HepG2 (cell line): ENCODE measurements around the gene ANAPC5. TPM values are rescaled to one million over a fixed set of nuclear protein-coding genes. Genes with fewer than 3 reads are reported as not detected.

Experiments used
- FOSL1 ChIP-seq: sonication (generic); formaldehyde crosslinking; IDR thresholded peaks from 2 replicates; pipeline ENCODE4 v1.9.0; 2021; ENCODE audit warnings: missing genetic modification reagents, borderline replicate concordance
- IKZF4 ChIP-seq: sonication (generic); formaldehyde crosslinking; IDR thresholded peaks from 2 replicates; pipeline ENCODE4 v1.5.1; 2020; ENCODE audit warnings: borderline replicate concordance, mild to moderate bottlenecking, low read depth, missing genetic modification reagents; ENCODE audit errors: not compliant biosample characterization
- MZF1 ChIP-seq: sonication (generic); formaldehyde crosslinking; IDR thresholded peaks from 2 replicates; pipeline ENCODE4 v1.8.1; 2023; ENCODE audit warnings: mild to moderate bottlenecking, missing genetic modification reagents, borderline replicate concordance
- NAIF1 ChIP-seq: sonication (generic); formaldehyde crosslinking; IDR thresholded peaks from 2 replicates; pipeline ENCODE4 v1.5.0; 2020; ENCODE audit warnings: mild to moderate bottlenecking, missing genetic modification reagents, borderline replicate concordance
- RBFOX2 ChIP-seq: fragments of 200-400 bp; formaldehyde crosslinking; IDR thresholded peaks from 2 replicates; pipeline ENCODE4 v1.6.1; 2017; ENCODE audit warnings: low read depth, mild to moderate bottlenecking, low read length
- STAT6 ChIP-seq: sonication (generic); formaldehyde crosslinking; IDR thresholded peaks from 2 replicates; pipeline ENCODE4 v1.4.0; 2020; ENCODE audit warnings: missing genetic modification reagents, mild to moderate bottlenecking, borderline replicate concordance
- TSC22D2 ChIP-seq: sonication (generic); formaldehyde crosslinking; IDR thresholded peaks from 2 replicates; pipeline ENCODE4 v1.5.1; 2020; ENCODE audit warnings: missing genetic modification reagents, mild to moderate bottlenecking, borderline replicate concordance
- ZNF264 ChIP-seq: sonication (generic); formaldehyde crosslinking; IDR thresholded peaks from 2 replicates; pipeline ENCODE4 v1.4.0; 2020; ENCODE audit warnings: missing genetic modification reagents
- ZNF574 ChIP-seq: sonication (generic); formaldehyde crosslinking; IDR thresholded peaks from 2 replicates; pipeline ENCODE4 v1.4.0; 2020; ENCODE audit warnings: missing genetic modification reagents
- ZNF597 ChIP-seq: sonication (generic); formaldehyde crosslinking; IDR thresholded peaks from 2 replicates; pipeline ENCODE4 v1.5.0; 2020; ENCODE audit warnings: missing genetic modification reagents
- ZNF609 ChIP-seq: sonication (generic); formaldehyde crosslinking; IDR thresholded peaks from 2 replicates; pipeline ENCODE4 v1.4.0; 2020; ENCODE audit warnings: mild to moderate bottlenecking, missing genetic modification reagents, borderline replicate concordance
- ZNF879 ChIP-seq: sonication (generic); formaldehyde crosslinking; IDR thresholded peaks from 2 replicates; pipeline ENCODE4 v1.8.1; 2023; ENCODE audit warnings: missing genetic modification reagents
- polyA plus RNA-seq, 8 experiments: library from polyadenylated mRNA; depleted of rRNA in 3 of 8; stranded (reverse) in 7 of 8; unstranded in 1 of 8; fragments of >200 nt; fragmentation: Illumina TruSeq in 4 of 8; extraction: Trizol in 4 of 8; gene quantifications; 2 replicates each; pipeline versions ENCODE4 v1.2.1 to v1.2.3, GENCODE V29; 2011 to 2016; ENCODE audit warnings: low read depth in 4 of 8, missing spikeins in 1 of 8, mixed read lengths in 1 of 8; ENCODE audit not compliant: insufficient read depth in 1 of 8
- total RNA-seq, 5 experiments: library from RNA; depleted of rRNA; stranded (reverse); fragments of >200 nt; fragmentation: Illumina TruSeq; extraction: Trizol; gene quantifications; 2 replicates each; pipeline ENCODE4 v1.2.3, GENCODE V29; 2016; ENCODE audit warnings: low read depth in 1 of 5
- TF ChIP-seq, protein P1 (sequence below): sonication (generic); formaldehyde crosslinking; IDR thresholded peaks from 2 replicates; pipeline ENCODE4 v1.5.1; 2020; ENCODE audit warnings: mild to moderate bottlenecking, moderate library complexity, missing genetic modification reagents

Gene ANAPC5
- total and polyA plus RNA-seq, 2 of the 13 experiments (the other 11 are each of a cell fraction or from before 2014, with no cell fraction given), result 146 to 161 TPM

GRCh38 chr12:121295746-121296617 is 56.2 kb downstream of the ANAPC5 start (continued):
- TF ChIP-seq STAT6 (no peak), ZNF264 (no peak), NAIF1 (CRISPR knock-in tag) (no peak), ZNF574 (CRISPR knock-in tag) (0 out of 2 replicates have a peak, but pooled peaks have one; percentile 23), TSC22D2 (CRISPR knock-in tag) (no peak), RBFOX2 (peak; percentile 66; the same call in 1 of the 2 replicates), IKZF4 (no peak), ZNF609 (no peak), MZF1 (CRISPR knock-in tag) (0 out of 2 replicates have a peak, but pooled peaks have one; percentile 31), ZNF597 (no peak), ZNF879 (CRISPR knock-in tag) (no peak), FOSL1 (CRISPR knock-in tag) (no peak)
- TF ChIP-seq, protein P1, sequence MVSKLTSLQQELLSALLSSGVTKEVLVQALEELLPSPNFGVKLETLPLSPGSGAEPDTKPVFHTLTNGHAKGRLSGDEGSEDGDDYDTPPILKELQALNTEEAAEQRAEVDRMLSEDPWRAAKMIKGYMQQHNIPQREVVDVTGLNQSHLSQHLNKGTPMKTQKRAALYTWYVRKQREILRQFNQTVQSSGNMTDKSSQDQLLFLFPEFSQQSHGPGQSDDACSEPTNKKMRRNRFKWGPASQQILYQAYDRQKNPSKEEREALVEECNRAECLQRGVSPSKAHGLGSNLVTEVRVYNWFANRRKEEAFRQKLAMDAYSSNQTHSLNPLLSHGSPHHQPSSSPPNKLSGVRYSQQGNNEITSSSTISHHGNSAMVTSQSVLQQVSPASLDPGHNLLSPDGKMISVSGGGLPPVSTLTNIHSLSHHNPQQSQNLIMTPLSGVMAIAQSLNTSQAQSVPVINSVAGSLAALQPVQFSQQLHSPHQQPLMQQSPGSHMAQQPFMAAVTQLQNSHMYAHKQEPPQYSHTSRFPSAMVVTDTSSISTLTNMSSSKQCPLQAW, result 0 out of 2 replicates have a peak, but pooled peaks have one; percentile 27
